ENCODE results near the gene EPS8.

EPS8 gene

DNA sequence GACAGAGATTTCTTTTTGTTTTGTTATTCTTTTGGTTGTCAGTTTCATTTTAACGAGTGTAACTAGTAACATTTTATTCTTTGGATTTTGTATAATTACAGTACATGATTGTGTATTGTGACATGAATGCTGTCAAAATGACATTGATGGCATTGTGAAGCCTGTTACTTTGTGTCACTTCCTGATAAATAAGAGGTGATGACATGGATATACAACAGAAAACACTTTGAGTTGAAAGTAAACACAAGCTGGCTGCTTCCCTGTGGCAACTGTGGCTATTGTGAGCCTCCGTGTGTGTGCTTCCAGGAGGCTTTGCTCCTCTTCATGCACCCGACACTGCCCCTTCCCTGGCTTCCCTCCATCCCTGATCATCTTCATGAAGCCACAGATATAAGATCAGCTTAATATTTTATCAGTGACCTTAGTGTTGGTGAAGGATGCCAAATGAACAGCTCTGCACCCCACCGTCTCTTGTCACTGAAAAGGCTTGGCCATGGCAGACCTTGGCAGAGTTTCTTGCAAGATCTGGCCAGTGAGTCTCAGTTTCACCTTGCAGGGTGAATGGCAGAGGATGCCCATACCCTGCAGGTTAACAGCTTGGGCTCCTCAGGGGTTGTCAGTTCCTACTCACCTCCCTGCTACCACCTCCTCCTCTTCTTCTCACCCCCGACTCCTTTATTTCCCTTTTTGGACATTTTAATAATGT lies 191.9 kb downstream of the EPS8 start:
- DNase-seq = no peak

DNA sequence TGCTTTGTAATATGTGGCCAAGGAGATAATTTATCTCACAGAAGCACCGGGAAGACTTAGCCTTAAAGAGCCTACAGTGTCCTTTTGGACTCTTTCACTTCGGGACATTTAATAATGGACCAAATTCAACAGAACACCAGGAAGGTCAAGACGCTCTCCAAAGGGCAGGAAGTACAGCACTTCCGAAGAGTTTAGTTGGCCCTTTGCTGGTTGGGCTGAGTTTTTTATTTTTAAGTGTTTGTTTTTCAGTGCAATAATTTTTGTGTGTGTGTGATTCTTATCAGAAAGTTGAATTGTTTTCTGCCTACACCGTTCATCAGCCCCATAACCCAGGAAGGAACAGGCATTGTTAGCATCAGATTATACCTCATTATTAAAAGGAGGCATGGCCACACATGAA lies 193.0 kb downstream of the EPS8 start:
- no peak for DNase-seq

DNA sequence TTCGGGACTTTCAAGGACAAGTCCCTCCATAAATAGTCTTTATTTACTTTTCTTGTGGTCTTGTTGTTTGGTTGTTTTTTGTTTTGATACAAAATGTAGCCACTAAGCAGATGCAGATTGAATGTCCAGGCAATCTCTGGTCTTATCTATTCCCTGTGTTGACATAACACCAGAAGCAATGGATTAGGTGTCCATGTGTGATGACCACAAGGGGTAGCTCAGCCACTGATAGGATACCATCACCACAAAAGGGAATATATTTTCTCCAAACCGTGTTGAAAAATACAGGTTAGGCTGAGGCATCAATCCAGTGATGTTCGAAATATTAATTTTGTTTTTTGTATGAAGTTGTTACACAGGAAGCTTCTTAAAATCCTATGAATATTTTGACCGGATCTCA lies 196.3 kb downstream of the EPS8 start:
- DNase-seq = no peak

DNA sequence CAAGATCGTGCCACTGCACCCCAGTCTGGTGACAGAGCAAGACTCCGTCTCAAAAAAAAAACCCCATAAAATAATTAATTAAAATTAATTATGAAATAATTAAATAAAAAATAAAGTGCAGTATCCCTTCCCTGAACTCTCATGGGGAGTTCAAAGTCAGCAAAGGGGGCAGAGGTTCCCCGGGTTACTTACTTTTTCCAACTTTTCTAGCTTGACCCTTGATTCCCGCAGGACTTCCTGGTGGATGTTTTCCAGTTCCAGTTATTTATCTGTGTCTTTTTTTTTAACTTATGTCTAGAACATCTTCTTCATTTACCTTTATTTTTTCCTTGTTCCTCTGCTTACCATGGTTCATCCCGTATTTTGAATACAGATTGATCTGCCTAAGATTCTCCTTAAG lies 197.4 kb downstream of the EPS8 start:
- DNase-seq = no peak

DNA sequence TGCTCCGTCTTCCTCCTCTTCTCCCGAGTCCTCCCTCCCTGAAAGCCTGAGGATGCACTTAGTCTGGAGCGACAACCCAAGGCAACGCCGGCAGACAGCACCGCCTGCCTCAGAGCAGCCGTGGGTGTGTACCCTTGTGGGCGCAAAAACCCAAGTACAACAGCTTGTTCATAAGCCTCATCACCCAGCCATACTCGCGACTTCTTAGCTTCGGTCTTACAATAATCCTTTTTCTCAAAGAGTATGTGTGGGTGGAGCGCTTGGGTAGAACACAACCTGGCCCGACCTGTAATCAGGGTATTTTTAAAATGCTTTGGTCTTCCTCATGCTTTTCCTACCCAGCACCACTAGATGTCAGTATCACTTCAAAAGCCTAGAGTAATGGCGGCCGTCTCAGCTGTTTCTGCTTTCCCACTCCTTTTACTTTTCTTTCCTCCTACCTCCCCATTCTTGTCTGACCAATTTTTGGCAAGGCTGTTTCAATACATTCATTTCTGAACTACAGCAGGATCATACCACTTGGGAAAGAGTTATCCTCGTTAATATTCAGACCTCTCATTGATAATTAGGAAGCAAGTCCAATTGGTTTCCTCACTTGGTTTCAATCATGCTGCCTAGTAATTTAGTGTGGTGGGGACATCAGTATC lies 198.9 kb downstream of the EPS8 start:
- peak; percentile 38 for DNase-seq

DNA sequence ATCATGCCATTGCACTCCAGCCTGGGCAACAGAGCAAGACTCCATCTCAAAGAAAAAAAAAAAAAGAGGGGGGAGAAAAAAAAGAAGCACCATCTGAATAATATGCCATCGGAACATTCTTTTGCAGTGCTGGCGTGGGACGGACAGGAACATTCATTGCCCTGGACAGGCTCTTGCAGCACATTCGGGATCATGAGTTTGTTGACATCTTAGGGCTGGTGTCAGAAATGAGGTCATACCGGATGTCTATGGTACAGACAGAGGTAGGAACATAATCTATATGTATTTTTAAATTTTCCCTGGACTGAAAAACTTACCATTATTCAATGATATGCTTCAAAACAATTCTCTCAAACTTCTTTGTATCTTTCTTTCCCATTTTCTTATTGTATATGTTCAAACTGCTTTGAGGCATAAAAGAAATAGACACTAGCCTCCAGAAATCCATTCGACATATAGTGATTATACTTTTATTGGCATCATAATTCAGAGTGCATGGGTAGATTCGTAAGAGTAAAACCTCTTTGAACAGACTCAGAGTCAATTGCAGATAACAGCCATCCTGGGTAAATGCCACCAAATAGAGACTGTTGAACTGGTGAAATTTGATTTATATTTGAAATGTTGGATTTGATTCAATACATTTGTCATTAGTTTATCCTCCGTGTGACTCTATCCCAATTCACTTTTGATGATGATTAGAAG lies 199.7 kb downstream of the EPS8 start:
- DNase-seq = no peak

DNA sequence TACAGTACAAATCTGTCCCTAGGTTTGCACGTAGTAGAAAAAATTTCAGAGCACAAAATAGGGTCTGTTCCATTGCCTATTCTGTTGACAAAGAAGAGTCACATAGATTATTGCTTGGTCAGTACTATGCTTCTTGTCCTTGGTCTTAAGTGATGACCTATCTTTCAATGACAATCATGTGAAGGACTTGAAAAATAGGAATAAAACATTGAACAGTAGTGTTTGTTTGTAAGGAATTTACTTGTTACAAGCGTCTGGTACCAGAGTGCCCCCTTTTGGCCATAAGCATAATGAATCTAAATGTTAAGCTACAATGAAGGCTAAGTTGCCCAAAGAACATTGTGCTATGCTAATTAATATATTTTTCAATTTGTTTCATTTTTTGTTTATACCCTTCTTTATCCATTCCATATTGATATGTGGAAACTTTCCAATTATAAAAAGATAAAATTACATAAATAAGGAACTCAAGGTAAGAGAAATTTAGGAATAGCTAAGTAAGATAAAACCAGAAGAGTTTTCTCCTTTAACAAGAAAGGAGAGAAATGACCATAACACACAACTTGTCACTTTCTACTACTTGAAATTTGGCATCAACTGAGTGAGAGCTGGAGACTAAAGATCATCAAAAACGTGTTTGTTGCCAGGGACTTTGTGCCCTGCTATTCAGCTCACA lies 204.7 kb downstream of the EPS8 start:
- no peak for DNase-seq

DNA sequence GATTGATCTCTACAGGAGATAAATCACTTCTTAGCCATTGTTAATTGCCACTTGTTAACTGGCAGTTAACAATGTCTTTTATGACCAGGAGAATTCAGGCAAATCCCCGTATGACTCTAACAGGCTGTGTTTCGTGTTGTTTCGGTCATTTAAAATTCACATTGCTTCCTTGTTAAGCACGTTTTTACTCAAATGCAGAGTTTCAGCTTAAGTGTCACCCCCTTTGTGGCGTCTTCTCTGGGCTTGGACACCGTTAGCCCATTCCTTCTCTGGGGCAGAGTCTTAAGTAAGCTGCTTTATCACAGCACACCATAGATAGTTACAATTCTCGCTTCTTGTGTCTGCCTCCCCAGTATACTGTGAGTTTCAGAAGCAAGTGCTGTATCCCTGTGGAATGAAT lies 205.4 kb downstream of the EPS8 start:
- DNase-seq = no peak

DNA sequence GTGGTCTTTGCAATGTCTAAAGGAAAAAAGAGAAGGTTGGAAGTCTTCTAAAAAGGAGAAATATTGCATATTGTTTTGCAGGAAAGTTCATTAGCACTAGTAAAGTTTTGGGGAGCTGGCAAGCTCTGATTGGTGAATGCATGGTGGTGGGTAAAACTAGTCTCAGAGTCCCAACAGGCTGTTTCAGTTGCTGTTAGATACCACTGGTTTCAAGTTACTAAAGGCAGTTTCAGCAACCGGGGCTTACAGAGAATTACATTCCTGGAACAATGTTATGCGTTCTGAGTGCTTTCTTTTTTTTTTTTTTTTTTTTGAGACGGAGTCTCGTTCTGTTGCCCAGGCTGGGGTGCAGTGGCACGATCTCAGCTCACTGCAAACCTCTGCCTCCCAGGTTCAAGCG lies 208.2 kb downstream of the EPS8 start:
- no peak for DNase-seq

DNA sequence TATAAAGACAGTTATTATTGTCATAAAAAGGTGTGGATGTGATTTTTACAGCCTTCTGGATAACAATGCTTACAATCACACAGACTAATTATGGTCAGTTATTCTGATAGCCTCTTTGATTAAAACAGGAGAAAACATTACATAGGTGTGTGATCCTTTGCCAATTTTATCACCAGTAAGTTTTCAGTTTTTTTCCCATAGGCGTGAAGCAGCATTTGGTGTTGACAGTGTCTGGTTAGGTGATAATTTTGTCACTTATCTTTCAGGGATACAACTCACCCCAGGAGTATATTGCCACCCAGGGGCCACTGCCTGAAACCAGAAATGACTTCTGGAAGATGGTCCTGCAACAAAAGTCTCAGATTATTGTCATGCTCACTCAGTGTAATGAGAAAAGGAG lies 208.8 kb downstream of the EPS8 start:
- DNase-seq = no peak

DNA sequence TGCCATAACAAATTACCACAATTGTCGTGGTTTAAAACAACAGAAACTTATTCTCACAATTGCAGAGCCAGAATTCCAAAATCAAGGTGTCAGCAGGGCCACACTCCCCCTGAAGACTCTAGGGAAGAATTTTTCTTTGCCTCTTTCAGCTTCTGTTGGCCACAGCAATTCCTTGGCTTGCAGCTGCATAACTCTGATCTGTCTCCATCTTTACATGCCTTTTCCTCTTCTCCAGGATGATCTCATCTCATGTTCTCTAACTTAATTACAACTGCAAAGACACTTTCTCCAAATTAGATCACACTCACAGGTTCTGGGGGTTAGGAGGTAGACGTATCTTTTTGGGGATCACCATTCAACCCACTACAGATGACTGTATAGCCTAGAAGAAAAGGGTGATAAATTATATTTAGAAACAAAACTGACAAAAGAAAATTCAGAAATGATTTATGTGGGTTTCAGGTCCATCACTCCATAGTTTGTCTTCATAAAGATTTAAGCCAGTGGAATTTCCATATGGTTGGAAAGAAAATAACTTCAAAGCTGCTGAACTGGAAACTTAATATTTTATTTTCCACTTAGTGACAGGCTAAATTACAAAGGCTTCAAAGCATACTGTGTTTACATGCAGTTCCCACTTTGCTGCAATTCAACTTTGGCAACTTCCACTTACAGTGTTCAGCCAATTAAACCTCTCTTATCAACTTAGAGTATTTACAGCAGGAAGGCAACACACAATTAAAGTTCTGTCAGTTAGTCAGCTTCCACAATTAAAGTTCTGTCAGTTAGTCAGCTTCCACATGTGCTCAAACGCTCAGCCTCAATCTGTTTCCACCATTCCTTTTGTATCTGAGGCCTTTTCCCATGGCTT lies 213.3 kb downstream of the EPS8 start:
- DNase-seq = no peak

DNA sequence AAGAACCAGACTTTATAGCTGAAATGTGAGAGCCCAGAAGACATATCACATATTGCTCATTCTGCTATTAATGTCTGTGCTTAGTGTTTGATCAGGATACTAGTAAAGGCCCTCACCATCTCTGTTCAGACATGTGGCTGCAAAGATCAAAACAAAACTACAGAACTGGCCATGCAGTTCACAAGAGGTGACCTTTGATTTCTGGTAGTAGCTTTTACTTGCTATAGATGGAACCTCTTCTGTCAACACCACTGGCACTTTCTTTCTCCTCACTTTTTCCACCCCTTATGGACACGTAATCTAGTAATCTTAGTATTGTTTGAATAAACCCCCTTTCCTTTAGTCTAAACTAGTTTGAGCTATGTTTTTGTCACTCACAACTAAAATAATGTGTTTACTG lies 214.8 kb downstream of the EPS8 start:
- DNase-seq = no peak
